MM.1S (cell line): ENCODE results near the gene SDK1.

ENCODE experiments used
- DNase-seq: peaks from one replicate; pipeline ENCODE4 v3.0.0-alpha.2; 2015
- H2AFZ ChIP-seq: fragments of 300-600 bp; sonication (generic); 2 replicates; pipeline ENCODE4 v1.6.0; 2016; ENCODE audit warnings: antibody characterized with exemption, low read length
- H3F3A ChIP-seq: fragments of 300-600 bp; sonication (generic); 2 replicates; pipeline ENCODE4 v1.6.1; 2016; ENCODE audit warnings: mild to moderate bottlenecking, antibody characterized with exemption, low read length, moderate library complexity, mixed read lengths; ENCODE audit not compliant: insufficient read depth
- H3K27ac ChIP-seq: fragments of 300-600 bp; sonication (generic); 2 replicates; pipeline ENCODE4 v1.5.1; 2016; ENCODE audit warnings: mild to moderate bottlenecking, low read length
- H3K27me3 ChIP-seq: fragments of 300-600 bp; sonication (generic); replicated peaks from 2 replicates; pipeline ENCODE4 v1.6.0; 2016; ENCODE audit warnings: low read length; ENCODE audit not compliant: insufficient read depth
- H3K36me3 ChIP-seq: fragments of 300-600 bp; sonication (generic); replicated peaks from 2 replicates; pipeline ENCODE4 v1.6.1; 2016; ENCODE audit warnings: mild to moderate bottlenecking, low read length, mixed read lengths; ENCODE audit not compliant: insufficient read depth
- H3K4me1 ChIP-seq: fragments of 300-600 bp; sonication (generic); 2 replicates; pipeline ENCODE4 v1.6.1; 2016; ENCODE audit warnings: low read length, mixed read lengths
- H3K4me2 ChIP-seq: fragments of 300-600 bp; sonication (generic); 2 replicates; pipeline ENCODE4 v1.6.0; 2016; ENCODE audit warnings: low read depth, low read length
- H3K4me3 ChIP-seq: fragments of 300-600 bp; sonication (generic); 2 replicates; pipeline ENCODE4 v1.5.1; 2016; ENCODE audit warnings: low read length, mixed read lengths
- H3K79me2 ChIP-seq: fragments of 300-600 bp; sonication (generic); 2 replicates; pipeline ENCODE4 v1.6.1; 2016; ENCODE audit warnings: mixed run types, low read length, mixed read lengths
- H3K9ac ChIP-seq: fragments of 300-600 bp; sonication (generic); 2 replicates; pipeline ENCODE4 v1.6.1; 2016; ENCODE audit warnings: low read length, mixed read lengths
- H3K9me2 ChIP-seq: fragments of 300-600 bp; sonication (generic); replicated peaks from 2 replicates; pipeline ENCODE4 v1.6.1; 2016; ENCODE audit warnings: mild to moderate bottlenecking, low read length, mixed read lengths; ENCODE audit not compliant: insufficient read depth
- H3K9me3 ChIP-seq: fragments of 300-600 bp; sonication (generic); replicated peaks from 2 replicates; pipeline ENCODE4 v1.6.1; 2016; ENCODE audit warnings: mild to moderate bottlenecking, low read length, mixed read lengths; ENCODE audit not compliant: insufficient read depth
- H4K20me1 ChIP-seq: fragments of 300-600 bp; sonication (generic); 2 replicates; pipeline ENCODE4 v1.6.1; 2016; ENCODE audit warnings: mild to moderate bottlenecking, low read length, moderate library complexity, mixed read lengths; ENCODE audit not compliant: insufficient read depth
- EZH2 ChIP-seq: fragments of 300-600 bp; sonication (generic); optimal IDR thresholded peaks from 2 replicates; pipeline ENCODE3; 2017; ENCODE audit warnings: low read depth, mild to moderate bottlenecking, antibody characterized with exemption, low read length, mixed read lengths
- EZH2phosphoT487 ChIP-seq: fragments of 300-600 bp; sonication (generic); IDR thresholded peaks from 2 replicates; pipeline ENCODE4 v1.6.1; 2018; ENCODE audit warnings: antibody characterized with exemption, low read length
- TF ChIP-seq, protein P1 (sequence below): fragments of 300-600 bp; sonication (generic); IDR thresholded peaks from 2 replicates; pipeline ENCODE4 v1.5.1; 2016; ENCODE audit warnings: antibody characterized with exemption, low read length, mixed read lengths

Gene SDK1

DNA sequence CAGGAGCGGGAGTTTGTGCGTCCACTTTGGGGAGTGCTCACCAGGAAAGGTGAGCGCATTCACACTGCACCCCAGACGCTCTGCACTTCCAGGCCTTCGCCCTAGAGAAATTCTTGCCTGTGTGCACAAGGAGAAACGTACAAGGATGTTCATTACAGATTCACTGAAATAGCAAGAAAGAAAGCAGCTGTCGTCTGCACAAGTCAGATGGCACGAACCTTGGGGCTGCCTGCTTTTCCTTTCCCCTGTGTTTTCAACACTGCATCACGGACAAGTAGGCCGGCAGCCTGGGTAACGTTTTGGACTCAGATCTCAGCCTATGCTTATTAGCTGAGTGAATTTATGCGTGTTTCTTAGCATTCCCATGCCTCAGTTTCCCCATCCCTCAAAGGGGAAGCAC lies 834.2 kb downstream of the SDK1 start:
- no peaks in the 10 kb centered on the region for H3K4me1 ChIP-seq
- no peak overlapping the region for H3K27ac ChIP-seq
- H4K20me1 ChIP-seq = no peaks in the 10 kb centered on the region
- H2AFZ ChIP-seq = no peak overlapping the region
- no peaks in the 10 kb centered on the region for H3K9me2 ChIP-seq
- H3K4me2 ChIP-seq = no peak overlapping the region
- no peak for DNase-seq
- H3K27me3 ChIP-seq = no peaks in the 10 kb centered on the region
- H3K9ac ChIP-seq = no peak overlapping the region
- H3F3A ChIP-seq = no peaks in the 10 kb centered on the region
- no peaks in the 10 kb centered on the region for H3K36me3 ChIP-seq
- H3K4me3 ChIP-seq = no peak overlapping the region
- TF ChIP-seq, protein P1, sequence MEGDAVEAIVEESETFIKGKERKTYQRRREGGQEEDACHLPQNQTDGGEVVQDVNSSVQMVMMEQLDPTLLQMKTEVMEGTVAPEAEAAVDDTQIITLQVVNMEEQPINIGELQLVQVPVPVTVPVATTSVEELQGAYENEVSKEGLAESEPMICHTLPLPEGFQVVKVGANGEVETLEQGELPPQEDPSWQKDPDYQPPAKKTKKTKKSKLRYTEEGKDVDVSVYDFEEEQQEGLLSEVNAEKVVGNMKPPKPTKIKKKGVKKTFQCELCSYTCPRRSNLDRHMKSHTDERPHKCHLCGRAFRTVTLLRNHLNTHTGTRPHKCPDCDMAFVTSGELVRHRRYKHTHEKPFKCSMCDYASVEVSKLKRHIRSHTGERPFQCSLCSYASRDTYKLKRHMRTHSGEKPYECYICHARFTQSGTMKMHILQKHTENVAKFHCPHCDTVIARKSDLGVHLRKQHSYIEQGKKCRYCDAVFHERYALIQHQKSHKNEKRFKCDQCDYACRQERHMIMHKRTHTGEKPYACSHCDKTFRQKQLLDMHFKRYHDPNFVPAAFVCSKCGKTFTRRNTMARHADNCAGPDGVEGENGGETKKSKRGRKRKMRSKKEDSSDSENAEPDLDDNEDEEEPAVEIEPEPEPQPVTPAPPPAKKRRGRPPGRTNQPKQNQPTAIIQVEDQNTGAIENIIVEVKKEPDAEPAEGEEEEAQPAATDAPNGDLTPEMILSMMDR = no peak
- TF ChIP-seq EZH2 (no peak), EZH2phosphoT487 (no peak)
- H3K9me3 ChIP-seq = no peaks in the 10 kb centered on the region
- H3K79me2 ChIP-seq = no peaks in the 10 kb centered on the region

DNA sequence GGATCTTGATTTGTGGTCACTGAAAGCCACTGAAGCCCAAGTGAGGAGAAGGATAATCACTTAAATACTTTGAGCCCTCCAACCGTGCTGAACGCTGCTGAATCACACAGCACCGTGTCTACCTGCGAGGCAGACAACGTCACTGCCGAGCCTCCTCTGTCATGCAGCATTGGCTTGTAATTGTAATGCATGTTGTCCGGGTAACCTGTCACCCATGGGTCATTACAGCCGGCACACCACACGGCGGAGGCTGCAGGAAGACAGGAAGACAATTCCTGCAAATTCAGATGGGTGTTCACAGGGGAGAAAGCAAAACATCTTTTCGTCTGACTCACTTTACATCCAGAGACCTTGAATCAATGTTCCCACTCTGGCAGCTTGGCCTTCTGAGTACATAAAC lies 835.0 kb downstream of the SDK1 start:
- no peak for DNase-seq
- no peaks in the 10 kb centered on the region for H3K9me3 ChIP-seq
- TF ChIP-seq, protein P1 = no peak
- TF ChIP-seq EZH2 (no peak), EZH2phosphoT487 (no peak)
- no peak overlapping the region for H3K27ac ChIP-seq
- no peaks in the 10 kb centered on the region for H3K9me2 ChIP-seq
- H2AFZ ChIP-seq = no peak overlapping the region
- H3K4me3 ChIP-seq = no peak overlapping the region
- no peaks in the 10 kb centered on the region for H3F3A ChIP-seq
- no peak overlapping the region for H3K4me2 ChIP-seq
- no peak overlapping the region for H3K9ac ChIP-seq
- no peaks in the 10 kb centered on the region for H3K36me3 ChIP-seq
- no peaks in the 10 kb centered on the region for H3K79me2 ChIP-seq
- no peaks in the 10 kb centered on the region for H4K20me1 ChIP-seq
- H3K27me3 ChIP-seq = no peaks in the 10 kb centered on the region
- no peaks in the 10 kb centered on the region for H3K4me1 ChIP-seq

DNA sequence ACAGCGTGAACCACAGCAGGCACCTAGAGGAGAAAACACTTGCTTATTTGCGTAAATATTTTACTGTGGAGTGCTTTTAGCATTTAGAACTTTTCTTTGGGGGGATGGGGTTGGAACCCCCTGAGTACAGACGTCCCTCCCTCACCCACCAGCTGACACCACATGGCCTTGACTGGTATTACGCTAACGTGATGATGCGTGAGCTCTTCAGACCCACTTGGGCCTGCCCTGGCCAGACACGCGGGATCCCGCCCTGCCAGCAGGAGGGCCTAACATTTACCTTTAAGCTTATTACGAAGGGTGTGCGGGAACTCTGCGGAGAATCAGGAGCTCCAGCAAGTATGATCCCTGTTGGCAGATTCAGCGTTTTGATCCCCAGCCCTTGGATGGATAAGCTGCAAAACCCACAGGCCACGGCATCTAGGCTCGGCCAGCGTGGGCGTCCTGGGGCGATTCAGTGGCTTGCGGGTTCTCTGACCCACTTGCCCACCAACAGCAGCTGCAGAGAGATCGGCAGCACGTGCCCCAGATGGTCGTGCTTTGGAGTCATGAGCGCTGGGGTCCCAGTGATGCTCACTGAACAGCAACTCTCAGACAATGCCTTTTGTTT lies 835.6 kb downstream of the SDK1 start:
- Histone ChIP-seq H4K20me1 (no peaks in the 10 kb centered on the region), H2AFZ (no peak overlapping the region), H3K27ac (no peak overlapping the region), H3K9me3 (no peaks in the 10 kb centered on the region), H3F3A (no peaks in the 10 kb centered on the region), H3K36me3 (no peaks in the 10 kb centered on the region), H3K79me2 (no peaks in the 10 kb centered on the region), H3K4me1 (no peaks in the 10 kb centered on the region), H3K9ac (no peak overlapping the region), H3K27me3 (no peaks in the 10 kb centered on the region), H3K4me2 (no peak overlapping the region), H3K4me3 (no peak overlapping the region), H3K9me2 (no peaks in the 10 kb centered on the region)
- TF ChIP-seq EZH2 (no peak), EZH2phosphoT487 (no peak)
- TF ChIP-seq, protein P1 = no peak
- no peak for DNase-seq
